Stimulated activated CD4-positive, alpha-beta T cell treated with anti-CD3 and anti-CD28 coated beads, Interleukin-4, amount 100 ng/mL, for 4 hours (primary cell): Measurements from ENCODE around the gene MFRP.

Experiments used
- DNase-seq, 2 experiments: peaks; one replicate each; pipeline ENCODE4 v3.0.0-alpha.2; 2020

Gene MFRP

DNA sequence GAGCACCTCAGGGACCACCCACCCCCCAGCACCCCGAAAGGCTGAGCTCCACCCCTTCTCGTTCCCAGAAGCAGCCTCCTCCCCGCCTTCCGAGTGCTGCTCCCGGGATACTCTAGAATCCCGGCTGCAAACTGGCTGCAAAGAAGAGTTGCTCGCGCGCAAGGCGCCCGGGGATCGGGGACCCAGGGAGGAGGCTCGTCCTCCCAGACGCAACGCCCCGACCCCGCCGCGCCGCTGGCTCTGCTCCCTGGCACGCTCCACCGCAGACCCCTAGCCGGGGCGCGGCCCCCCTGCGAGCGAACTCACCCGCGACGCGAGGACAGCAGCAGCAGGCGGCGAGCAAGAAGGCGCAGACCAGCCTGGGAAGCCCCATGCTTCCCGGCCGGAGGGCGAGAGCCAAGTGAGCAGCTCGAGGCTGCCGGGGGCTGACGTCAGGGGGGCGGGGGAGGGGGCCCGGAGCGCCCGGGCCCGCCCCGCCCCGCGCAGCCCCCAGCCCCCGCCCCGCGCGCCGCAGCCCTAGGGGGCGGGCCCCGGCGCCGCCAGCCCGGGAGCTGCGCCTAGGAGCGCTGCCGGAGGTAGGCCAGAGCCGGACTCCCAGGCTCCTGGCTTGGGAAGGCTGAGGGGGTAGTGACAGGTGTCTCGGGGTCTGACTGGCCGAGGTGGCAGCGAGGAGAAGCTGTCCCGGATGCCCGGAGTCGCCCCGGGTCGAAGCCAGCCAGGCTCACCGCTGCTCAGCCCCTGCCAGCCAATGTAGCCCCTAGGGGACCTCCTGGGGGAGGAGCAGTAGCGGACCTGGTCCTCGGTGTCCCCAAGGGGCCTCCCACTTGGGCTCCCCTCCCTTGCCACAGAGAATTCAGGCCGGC is 29.5 kb downstream of the MFRP start, which contains the start of gene MCAM:
Gene MCAM (minus strand): TSS at position 402 of the 863 bp plus-strand sequence. CDS start 29 bp downstream, at position 373.
- DNase-seq, result no peak

DNA sequence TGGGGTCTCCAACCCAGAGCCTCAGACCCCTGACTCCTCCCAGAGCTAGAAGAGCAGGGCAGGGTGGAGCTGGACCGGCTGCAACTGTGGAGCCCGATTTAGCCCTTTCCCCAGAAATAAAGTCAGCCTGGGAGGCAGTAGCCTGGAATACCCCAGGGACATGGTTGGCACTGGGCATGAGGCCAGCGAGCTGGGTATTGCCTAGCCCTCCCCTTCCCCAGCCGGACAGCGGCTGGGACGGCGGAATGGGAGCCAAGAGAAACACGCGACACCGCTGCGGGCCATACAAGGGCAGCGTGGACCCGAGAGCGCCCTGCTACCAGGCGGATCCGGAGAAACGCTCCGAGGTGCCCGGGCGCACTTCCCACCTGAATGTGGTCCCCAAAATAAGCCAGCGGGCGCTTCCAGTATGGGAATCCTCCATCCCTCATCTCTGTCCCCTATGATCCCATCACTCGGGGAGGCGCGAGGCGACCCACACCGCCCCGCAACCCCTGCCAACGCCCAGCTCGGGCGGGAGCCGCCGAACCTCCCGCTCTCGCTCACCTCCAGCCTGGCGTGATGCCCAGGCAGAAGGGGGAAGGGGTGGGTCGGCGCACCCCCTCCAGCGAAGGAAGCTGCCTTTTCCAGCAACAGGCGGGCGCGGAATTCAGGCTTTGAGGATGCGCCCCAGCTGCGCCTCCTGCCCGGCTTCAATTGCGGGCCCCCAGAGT is 30.3 kb downstream of the MFRP start:
- no peak for DNase-seq

DNA sequence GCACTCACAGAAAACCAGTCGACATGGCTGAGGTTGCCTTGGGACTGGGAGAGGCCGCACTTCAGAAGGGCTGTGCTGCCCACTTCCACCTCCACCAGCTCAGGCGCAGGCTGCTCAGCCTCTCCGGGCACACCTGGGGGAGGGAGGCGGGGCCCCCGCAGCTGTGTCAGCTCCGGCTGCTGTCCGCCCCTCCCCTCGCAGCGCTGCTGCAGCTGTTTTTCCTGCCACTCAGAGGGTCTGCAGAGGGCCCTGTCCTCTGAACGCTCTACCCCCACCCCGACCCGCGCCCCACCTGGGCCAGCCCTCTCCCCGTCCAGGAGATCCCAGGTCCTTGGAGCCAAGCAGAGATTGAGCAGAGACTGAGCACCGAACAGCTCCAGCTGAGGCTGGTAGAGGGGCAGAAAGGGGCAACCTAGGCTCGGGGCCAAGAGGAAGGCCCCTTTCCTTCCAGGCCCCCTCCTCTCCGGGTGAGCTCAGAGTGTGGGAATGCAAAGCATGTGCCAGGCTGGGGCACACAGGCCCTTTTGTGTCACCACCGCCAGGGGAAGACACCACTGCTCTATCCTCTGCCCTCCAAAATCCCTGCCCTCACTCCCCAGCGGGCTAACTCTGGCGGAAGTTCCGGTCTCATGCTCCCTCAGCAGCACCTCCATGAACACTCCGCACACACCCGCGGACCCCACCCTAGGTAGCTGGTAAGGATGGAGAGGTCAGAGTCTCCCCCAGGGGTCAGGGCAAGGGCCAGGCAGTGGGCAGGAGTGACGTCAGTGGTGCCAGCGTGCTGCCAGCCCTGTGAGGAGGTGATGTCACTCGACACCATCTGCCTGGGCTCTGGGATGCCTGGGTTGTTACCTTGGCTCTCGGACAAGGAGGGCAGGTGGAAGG is 31.1 kb downstream of the MFRP start:
- DNase-seq, result peak; percentile 49 to 61

DNA sequence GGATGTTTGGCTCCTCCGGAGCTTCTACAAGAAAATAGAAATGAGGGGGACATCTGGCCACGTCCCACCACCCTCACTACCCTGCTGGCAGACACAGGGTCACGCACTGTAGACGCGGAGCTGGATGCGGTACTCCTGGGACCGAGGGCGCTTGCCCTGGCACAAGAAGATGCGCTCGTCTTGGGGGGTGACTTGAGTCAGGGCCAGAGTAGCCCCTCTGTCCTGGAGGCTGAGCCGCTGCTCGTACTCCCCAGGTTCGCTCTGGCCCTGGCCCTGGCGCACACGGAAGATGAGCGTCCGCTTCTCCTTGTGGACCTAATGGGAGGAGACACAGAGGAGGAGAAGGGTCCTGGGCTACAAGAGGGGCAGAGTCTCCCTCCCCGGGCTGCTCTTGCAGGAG is 31.8 kb downstream of the MFRP start:
- DNase-seq, result no peak

DNA sequence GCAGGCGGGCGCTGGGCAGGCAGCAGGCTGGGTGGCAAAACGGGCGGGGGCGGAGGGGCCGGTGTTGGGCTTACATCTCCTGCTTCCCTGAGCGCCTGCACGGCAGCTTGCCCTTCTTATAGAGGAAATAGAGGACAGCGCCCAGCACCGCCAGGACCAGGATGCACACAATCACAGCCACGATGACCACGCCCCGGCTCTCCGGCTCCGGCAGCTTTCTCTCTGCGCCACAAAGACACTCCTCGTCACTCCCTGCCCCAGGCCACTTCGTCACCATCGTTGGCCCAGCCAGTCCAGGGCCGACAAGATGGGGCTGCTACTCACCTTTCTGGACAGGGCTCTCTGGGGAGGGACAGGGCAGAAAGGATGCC is 35.8 kb downstream of the MFRP start:
- no peak for DNase-seq

DNA sequence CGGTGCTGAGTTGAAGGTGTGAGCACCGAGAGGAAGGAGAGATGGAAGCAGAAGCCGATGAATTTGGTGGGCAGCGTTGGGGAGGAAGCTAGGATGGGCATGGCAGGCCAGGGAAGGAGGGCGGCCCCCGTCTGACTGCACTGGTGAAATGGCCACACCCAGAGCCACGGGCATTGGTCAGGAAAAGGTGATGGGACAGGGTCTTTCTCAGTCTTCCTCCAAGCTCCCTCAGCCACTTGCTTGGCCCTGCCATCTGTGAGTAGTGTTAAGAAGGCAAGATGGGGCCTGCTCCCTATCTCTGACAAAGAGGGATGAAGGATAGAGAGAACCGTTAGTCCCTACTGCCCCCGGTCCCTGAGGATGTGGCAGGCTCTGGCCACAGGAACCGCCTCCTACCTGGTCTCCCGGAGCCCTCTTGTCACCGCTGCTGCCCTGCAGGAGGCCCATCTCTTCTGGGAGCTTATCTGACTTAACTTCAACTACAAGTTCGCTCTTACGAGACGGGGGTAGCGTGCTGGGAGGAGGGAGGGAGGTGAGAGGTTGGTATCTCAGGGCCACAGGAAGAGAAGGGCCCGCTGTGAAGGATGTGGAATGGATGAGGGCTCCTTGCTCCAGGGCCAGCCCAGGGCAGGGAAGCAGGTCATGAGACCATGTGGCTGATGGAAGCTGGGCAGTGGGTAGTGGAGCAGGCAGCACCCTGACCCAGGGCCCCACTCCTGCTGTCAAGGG is 36.4 kb downstream of the MFRP start:
- no peak for DNase-seq

DNA sequence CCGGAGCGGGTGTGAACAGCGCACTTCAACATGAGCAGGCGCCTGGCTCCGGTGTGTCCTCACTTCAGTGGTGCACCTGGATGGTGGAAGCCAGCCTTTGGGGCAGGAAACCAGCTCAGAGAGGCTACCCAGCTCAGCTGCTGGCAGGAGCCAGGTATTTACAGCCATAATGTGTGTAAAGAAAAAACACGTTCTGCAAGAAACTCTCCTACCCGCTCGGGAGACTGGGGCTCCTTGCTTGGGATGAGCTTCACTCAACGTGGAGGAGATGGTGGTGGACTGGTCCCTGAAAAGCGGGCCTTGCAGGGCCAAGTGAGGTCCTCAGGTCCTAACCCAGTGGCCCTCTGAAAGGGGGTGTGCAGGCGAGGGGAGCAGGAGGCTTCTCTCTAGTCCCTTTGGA is 37.1 kb downstream of the MFRP start:
- no peak for DNase-seq

DNA sequence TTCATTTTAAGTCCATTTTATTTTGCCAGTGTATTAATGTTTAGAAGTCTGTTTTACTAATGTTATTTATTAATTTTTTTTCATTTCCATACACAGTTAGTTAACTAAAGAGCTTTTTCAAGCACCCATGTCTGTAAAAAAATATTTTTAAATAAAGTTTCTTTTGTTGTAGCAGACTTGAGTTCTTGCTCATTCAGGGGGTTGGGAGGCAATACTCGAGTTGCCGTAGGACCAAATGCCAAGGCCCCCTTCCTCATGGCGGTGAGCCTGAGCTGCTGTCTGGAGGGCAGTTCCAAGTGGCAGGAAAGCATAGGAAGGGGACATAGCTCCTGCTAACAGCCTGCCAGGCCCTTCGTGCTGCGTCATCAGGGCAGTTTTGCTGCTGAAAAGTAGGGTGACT is 38.5 kb downstream of the MFRP start:
- no peak for DNase-seq

DNA sequence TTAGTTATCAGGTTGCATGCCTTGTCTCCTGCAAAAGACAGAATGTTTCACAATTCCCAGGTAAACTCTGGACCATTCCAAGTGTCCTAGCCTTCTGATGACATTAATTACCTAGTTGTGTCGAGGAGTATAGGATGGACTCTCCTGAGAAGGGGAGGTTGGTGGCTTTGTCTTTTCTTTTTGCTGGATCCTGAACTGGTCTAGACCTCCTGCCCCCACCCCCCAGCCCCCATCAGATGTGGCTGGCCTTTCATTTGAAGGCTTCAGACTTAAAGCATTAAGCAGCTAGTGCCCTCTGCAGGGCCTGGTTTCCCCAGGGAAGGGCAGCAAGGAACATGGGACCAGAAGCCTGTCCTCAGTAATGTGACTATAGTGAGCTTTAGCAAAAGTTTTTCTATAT is 39.3 kb downstream of the MFRP start:
- DNase-seq, result no peak

DNA sequence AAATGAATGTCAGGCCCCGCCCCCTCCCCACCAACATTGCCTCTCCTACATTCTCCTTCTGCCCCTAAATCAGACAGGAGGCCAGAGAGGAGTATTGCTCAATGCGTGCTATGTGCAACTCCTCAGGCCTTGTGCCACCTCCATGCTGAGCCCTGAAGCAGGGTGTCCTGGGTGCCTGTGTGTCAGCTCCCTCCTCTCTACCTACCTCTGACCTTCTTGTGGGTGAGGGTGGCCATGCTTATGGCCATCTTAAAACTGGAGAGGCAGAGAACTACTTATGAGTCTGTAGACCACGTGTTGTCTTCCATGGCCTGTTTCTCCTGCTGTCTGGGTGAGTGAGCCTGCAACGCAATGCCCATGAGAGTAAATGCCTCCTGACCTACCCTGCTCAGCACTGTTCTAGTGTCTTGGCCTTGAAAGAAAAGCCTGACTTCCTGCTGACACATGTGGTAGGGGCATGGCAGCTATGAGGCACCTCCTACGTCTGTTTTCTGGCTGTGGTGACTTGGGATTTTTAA is 40.1 kb downstream of the MFRP start:
- DNase-seq, result peak in 1 of 2 experiments; percentile 35

DNA sequence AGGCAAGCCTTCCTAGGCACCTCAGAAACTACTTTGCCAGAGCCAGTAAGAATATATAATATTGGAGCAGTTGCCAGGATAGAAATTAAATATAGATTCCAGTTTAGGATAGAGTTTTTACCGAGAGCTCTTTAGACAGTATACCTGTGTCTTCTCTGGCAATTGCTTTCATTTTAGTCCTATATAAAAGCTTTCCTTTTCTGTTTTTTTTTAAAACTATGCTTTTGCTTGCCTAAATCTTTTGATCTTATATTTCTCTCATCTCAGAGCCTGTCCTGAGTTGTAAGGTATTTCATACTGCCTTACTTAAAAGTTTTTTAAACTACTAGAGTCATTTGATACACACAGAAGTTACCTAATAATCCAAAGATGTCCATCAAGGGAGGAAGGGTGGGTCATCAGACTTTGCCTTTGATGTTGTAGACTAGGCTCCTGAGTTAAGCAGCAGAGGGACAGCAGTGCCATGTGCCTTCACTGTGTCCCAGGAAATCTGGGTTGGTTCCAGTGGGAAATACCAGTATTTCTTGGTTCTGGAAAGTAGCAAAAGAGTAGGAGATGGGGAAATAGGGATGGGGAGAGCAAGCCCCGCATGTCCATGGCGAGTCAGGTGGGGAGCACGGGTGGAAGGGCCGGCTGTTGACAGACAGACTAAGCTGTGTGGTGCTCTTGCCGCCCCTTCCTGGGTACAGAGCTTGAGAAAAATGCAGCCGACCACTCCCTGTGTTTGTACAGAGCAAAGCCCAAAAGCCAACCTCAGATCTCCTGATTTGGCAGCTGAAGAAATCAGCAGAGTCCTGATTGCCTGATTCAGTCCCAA is 40.7 kb downstream of the MFRP start:
- DNase-seq, result no peak

DNA sequence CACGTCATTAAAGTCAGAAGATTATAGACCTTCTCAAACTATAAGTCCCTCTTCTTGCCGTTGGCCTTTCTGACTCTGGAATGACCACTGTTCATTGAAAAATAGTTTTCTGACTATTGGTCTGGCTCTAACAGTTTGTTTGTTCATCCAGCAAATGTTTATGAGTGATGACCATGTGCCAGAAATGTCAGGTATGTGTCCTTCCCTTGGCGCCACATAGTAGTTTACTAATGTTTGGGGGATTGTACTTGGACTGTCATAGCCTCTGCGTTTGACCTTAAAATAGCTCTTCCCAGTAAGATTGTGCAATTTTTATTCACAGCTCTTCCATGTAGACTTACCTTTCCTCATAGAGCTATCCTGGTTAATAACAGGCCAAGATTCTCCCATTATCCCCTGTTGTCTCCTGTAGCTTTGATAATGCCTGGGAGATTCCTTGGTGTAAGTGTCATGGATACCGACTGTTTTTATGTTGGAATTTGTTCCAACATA is 43.2 kb downstream of the MFRP start:
- no peak for DNase-seq

DNA sequence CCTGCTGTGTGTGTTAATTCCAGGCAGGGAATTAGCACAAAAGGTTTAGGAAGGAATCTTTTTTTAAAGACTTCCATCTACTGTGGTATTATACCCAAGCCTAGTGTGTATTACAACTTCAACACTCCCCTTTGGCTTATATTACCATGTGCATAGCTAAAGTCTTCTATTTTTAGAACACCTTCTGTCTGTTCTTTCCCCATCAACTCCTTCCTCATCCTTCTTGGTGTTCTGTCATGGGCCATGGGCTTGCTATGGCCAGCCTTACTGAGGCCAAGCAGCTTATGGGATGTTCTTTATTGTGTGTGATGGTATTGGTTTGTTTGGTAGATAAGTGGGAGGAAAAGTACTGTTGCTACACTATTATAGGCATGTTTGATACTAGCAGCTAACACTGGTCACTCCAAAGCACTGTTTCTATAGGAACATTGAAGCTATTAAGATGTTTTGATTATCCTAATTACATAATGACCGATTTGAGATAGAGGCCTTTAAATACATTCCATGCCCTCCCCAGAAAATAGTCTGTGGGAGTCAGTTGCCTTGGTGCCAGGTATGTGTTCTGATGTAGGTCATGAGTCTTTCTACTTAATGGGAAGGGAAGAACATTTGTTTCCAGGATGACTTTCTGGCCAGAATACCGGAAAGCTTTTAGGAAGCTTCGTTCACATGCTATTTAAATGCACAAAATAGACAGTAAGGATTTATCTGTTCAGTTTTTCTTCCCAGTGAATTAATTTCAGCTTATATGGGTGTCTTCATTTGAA is 46.1 kb downstream of the MFRP start:
- DNase-seq, result no peak

DNA sequence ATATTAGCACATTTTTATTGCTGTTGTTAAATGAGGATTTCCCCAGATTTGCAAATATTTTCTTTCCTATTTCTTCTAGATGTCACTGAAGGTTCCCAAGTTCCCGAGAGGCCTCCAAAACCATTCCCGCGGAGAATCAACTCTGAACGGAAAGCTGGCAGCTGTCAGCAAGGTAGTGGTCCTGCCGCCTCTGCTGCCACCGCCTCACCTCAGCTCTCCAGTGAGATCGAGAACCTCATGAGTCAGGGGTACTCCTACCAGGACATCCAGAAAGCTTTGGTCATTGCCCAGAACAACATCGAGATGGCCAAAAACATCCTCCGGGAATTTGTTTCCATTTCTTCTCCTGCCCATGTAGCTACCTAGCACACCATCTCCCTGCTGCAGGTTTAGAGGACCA is 47.1 kb downstream of the MFRP start:
- no peak for DNase-seq

DNA sequence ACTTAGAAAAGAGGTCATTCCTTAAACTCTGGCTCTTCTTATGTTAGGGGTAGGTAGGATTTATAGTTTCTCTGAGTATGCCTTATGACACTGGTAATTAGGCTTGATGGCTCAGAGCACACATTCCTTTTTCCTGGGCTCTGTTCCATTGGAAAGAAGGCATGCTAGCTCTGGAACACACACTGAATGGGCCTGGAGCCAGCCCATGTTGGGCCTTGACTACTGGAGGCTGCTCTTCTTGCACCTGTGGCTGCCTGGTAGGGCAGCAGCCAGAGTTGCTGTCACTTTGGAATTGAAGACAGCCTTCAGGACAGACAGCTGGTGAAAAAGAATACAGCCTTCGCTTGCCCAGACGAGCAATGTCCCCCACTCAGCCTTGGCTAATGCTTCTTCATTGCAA is 47.8 kb downstream of the MFRP start:
- no peak for DNase-seq

DNA sequence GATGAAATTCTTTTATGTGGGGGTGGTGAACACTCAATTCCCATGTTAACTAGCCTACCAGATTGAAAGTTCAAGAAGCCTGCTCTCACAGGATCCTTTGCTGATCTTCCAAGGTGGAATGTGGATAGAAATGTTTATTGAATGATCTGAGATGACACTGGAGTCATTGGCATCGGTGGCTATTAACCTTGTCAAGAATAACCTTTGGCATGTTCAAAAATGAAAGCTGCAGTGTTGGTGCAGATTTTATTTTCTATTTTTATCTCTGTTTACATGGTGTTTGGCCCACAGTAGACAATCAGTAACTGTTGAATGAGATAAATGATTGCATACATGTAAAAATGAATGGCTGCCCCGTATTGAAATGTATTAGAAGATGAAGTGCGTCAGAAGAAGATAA is 48.6 kb downstream of the MFRP start:
- DNase-seq, result no peak

DNA sequence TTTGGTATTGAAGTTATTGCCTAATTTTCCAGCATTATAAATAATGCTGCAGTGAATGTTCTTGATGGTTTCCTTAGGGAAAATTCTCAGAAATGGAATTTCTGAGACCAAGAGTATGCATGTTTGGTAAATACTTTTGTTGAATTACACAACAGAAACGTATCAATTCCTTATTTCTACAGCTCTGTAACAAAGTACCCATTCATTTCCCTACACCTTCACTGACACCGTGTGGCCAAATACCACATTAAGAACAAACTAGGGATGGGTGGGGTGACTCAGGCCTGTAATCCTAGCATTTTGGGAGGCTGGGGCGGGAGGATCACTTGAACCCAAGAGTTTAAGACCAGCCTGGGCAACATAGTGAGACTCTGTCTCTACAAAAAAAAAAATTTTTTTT is 51.3 kb downstream of the MFRP start:
- no peak for DNase-seq

DNA sequence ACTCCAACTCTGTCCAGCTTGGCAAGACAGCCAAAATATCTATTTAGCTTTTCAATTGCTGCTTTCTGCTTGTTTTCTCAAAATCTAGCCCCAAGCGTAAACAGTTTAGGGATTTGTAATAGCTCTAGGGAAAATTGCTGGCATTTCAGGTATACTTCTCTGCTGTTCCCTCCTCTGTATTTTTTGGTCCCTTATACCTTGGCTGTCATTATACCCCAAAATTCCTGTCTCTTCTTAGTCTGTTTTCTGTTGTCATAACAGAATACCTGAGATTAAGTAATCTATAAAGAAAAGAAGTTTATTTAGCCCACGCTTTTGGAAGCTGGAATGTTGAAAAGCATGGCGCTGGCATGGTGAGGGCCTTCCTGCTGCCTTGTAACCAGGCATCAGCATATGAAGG is 53.0 kb downstream of the MFRP start:
- no peak for DNase-seq

DNA sequence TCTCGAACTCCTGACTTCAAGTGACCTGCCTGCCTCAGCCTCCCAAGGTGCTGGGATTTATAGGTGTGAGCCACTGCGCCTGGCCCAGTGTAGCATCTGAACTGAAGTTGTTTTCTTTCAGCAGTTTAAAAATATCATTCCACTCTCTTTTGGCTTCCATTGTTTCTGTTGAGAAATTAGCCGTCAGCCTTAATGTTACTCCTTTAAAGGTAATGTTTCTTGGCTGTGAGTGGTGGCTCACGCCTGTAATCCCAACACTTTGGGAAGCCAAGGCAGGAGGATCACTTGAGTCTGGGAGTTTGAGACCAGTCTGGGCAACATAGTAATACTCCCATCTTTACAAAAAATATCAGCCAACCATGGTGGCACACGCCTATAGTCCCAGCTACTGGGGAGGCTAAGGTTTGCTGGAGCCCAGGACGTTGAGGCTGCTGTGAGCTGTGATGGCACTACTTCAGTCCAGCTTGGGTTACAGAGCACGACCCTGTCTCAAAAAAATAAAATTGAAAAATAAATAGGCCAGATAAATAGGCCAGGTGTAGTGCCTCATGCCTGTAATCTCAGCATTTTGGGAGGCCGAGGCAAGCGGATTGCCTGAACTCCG is 55.5 kb downstream of the MFRP start:
- no peak for DNase-seq
